Measurements from ENCODE around the gene FKBP5. TPM values are rescaled to one million over a fixed set of nuclear protein-coding genes. Genes with fewer than 3 reads are reported as not detected.

Gene FKBP5
- total RNA-seq, 3 donors from 2014 or later: 167 to 970 (median 266) TPM

GRCh38 chr6:35648203-35648602, 40.5 kb downstream of the FKBP5 start:
- intact Hi-C loops (cut with DNase I; ENCODE audit: low total_unique reads): no loop called here
- DNase-seq (ENCODE audit: low spot score in 2 of 2): no peak
- H3K4me3 ChIP-seq: no peak overlapping the region
- no peaks in the 10 kb centered on the region for H3K36me3 ChIP-seq
- H3K9me3 ChIP-seq: no peaks in the 10 kb centered on the region
- no peaks in the 10 kb centered on the region for H3K27me3 ChIP-seq
- no peak overlapping the region for H3K27ac ChIP-seq
- TF ChIP-seq CTCF (IDR thresholded peaks at IDR 0.05) (no peak), POLR2A (IDR thresholded peaks at IDR 0.05) (no peak), POLR2AphosphoS5 (IDR thresholded peaks at IDR 0.05) (no peak)
- H3K4me1 ChIP-seq: no peaks in the 10 kb centered on the region

- Histone ChIP-seq H3K4me1 (no peaks in the 10 kb centered on the region), H3K4me3 (no peak overlapping the region), H3K36me3 (no peaks in the 10 kb centered on the region), H3K27me3 (no peaks in the 10 kb centered on the region), H3K27ac (no peak overlapping the region), H3K9me3 (no peaks in the 10 kb centered on the region)
- DNase-seq (ENCODE audit: low spot score in 2 of 2): no peak
- intact Hi-C loops (cut with DNase I; ENCODE audit: low total_unique reads): no loop called here
- TF ChIP-seq CTCF (IDR thresholded peaks at IDR 0.05) (no peak), POLR2AphosphoS5 (IDR thresholded peaks at IDR 0.05) (no peak), POLR2A (IDR thresholded peaks at IDR 0.05) (no peak)
These were observed 41.3 kb downstream of the FKBP5 start for GRCh38 chr6:35647400-35647799.

- TF ChIP-seq POLR2AphosphoS5 (IDR thresholded peaks at IDR 0.05) (no peak), POLR2A (IDR thresholded peaks at IDR 0.05) (no peak)
- Histone ChIP-seq H3K4me3 (no peak overlapping the region), H3K9me3 (no peaks in the 10 kb centered on the region), H3K27ac (no peak overlapping the region), H3K36me3 (peaks cover 12% of the 10 kb centered on the region), H3K27me3 (no peaks in the 10 kb centered on the region), H3K4me1 (no peaks in the 10 kb centered on the region)
- no peak for DNase-seq (ENCODE audit: low spot score in 2 of 2)
- intact Hi-C loops (cut with DNase I; ENCODE audit: low total_unique reads): no loop called here
These were observed 45.6 kb downstream of the FKBP5 start for GRCh38 chr6:35643162-35643535.

GRCh38 chr6:35642471-35643161, 46.1 kb downstream of the FKBP5 start:
- Histone ChIP-seq H3K4me3 (no peak overlapping the region), H3K27me3 (no peaks in the 10 kb centered on the region), H3K27ac (no peak overlapping the region), H3K9me3 (no peaks in the 10 kb centered on the region), H3K36me3 (peaks cover 12% of the 10 kb centered on the region), H3K4me1 (no peaks in the 10 kb centered on the region)
- TF ChIP-seq CTCF (IDR thresholded peaks at IDR 0.05) (no peak), POLR2A (IDR thresholded peaks at IDR 0.05) (no peak), POLR2AphosphoS5 (IDR thresholded peaks at IDR 0.05) (no peak)
- DNase-seq (ENCODE audit: low spot score in 2 of 2): no peak
- intact Hi-C loops (cut with DNase I; ENCODE audit: low total_unique reads): no loop called here

- H3K9me3 ChIP-seq: no peaks in the 10 kb centered on the region
- no peaks in the 10 kb centered on the region for H3K4me1 ChIP-seq
- TF ChIP-seq POLR2AphosphoS5 (IDR thresholded peaks at IDR 0.05): no peak
- TF ChIP-seq CTCF (IDR thresholded peaks at IDR 0.05): no peak
- TF ChIP-seq POLR2A (IDR thresholded peaks at IDR 0.05): no peak
- H3K4me3 ChIP-seq: no peak overlapping the region
- no peak overlapping the region for H3K27ac ChIP-seq
- H3K27me3 ChIP-seq: no peaks in the 10 kb centered on the region
- H3K36me3 ChIP-seq: peaks cover 12% of the 10 kb centered on the region
- intact Hi-C loops (cut with DNase I; ENCODE audit: low total_unique reads): no loop called here
- no peak for DNase-seq (ENCODE audit: low spot score in 2 of 2)
These were observed 48.6 kb downstream of the FKBP5 start for GRCh38 chr6:35640017-35640664.
